Panc1 (cell line): Measurements from ENCODE around the gene AHRR. TPM values are rescaled to one million over a fixed set of nuclear protein-coding genes. Genes with fewer than 3 reads are reported as not detected.
"Not testable (repeated sequence)": the region's sequence is repeated elsewhere in the genome, so short reads cannot be mapped to it uniquely, and the experiment has no call there.

Source experiments
- ATAC-seq: fragments of 200-7000 bp; cut with Tn5 transposase; 2 replicates; pipeline ENCODE4 v1.9.1; 2020; ENCODE audit warnings: mild to moderate bottlenecking, moderate library complexity
- BruUV-seq: library from RNA; stranded (reverse); fragments of 400-500 nt; replicated peaks from 2 replicates; lab custom pipeline; 2021; lab: Mats Ljungman, UMichigan
- CTCF ChIA-PET: fragments of 300-600 bp; sonication (Branson Sonifier 250); formaldehyde crosslinking; loops from one replicate; lab custom pipeline; 2022; ENCODE audit warnings: antibody characterized with exemption; lab: Charles Lee
- POLR2A ChIA-PET: fragments of 300-600 bp; sonication (Branson Sonifier 250); formaldehyde crosslinking; loops from one replicate; lab custom pipeline; 2022; ENCODE audit warnings: antibody characterized with exemption; lab: Charles Lee
- DNase-seq: peaks from one replicate; pipeline ENCODE4 v3.0.0-alpha.2; 2010; ENCODE audit warnings: low read depth, low spot score
- H3K27ac ChIP-seq: 2 replicates; pipeline ENCODE4 v1.5.1; 2011; ENCODE audit warnings: mild to moderate bottlenecking, low read length, inconsistent platforms
- H3K27me3 ChIP-seq: fragments of 200-500 bp; sonication (Bioruptor generic); 2 replicates; pipeline ENCODE4 v1.6.0; 2014; ENCODE audit warnings: low read length, inconsistent platforms; ENCODE audit not compliant: control insufficient read depth, insufficient read depth
- H3K36me3 ChIP-seq: fragments of 200-500 bp; sonication (Bioruptor generic); 2 replicates; pipeline ENCODE4 v1.5.1; 2014; ENCODE audit warnings: inconsistent platforms, mild to moderate bottlenecking, low read length, moderate library complexity; ENCODE audit not compliant: control insufficient read depth, insufficient read depth
- H3K4me1 ChIP-seq: 2 replicates; pipeline ENCODE4 v1.5.1; 2011; ENCODE audit warnings: inconsistent platforms, mild to moderate bottlenecking, low read length, moderate library complexity; ENCODE audit not compliant: control insufficient read depth, insufficient read depth
- H3K4me3 ChIP-seq, 2 experiments: 2 replicates each; pipeline ENCODE4 v1.5.1; 2011 to 2012; ENCODE audit warnings: low read depth in 2 of 2, low read length in 2 of 2, mild to moderate bottlenecking in 2 of 2, inconsistent platforms in 1 of 2, moderate library complexity in 1 of 2
- H3K9me3 ChIP-seq: fragments of 200-500 bp; sonication (Bioruptor generic); 2 replicates; pipeline ENCODE4 v1.5.1; 2014; ENCODE audit warnings: low read depth, mild to moderate bottlenecking, inconsistent platforms, low read length, moderate library complexity; ENCODE audit not compliant: control insufficient read depth, insufficient read depth
- POLR2AphosphoS5 ChIP-seq: IDR thresholded peaks from 2 replicates; pipeline ENCODE4 v1.6.1; 2012; ENCODE audit warnings: mild to moderate bottlenecking, low read depth, low read length, moderate library complexity
- SIN3A ChIP-seq: IDR thresholded peaks from 2 replicates; pipeline ENCODE4 v1.6.1; 2012; ENCODE audit warnings: low read depth, mild to moderate bottlenecking, low read length, moderate library complexity, borderline replicate concordance; ENCODE audit not compliant: insufficient read depth
- TCF7L2 ChIP-seq: IDR thresholded peaks from 2 replicates; pipeline ENCODE4 v1.6.1; 2011; ENCODE audit warnings: mild to moderate bottlenecking, low read depth, low read length, inconsistent platforms
- in situ Hi-C: cut with HindIII; loops from 2 replicates; pipeline ENCODE4 v1.10.0; 2016; ENCODE audit warnings: low sequenced_read_pairs, low pct_unique_long_range_greater_than_20kb
- intact Hi-C: fragments of 100-400 bp; cut with micrococcal nuclease; formaldehyde crosslinking; loops from one replicate; pipeline ENCODE4 v1.10.0; 2022; ENCODE audit not compliant: unreplicated experiment
- total RNA-seq: library from RNA; stranded (reverse); gene quantifications from one replicate; pipeline ENCODE4 v1.2.1, GENCODE V29; 2021; ENCODE audit not compliant: unreplicated experiment
- TF ChIP-seq, protein P1 (sequence below): fragments of 450-650 bp; IDR thresholded peaks from 2 replicates; pipeline ENCODE4 v1.5.1; 2017; ENCODE audit warnings: mild to moderate bottlenecking
- TF ChIP-seq, protein P2 (sequence below), 2 experiments: IDR thresholded peaks; 2 replicates each; pipeline ENCODE4 v1.6.1; 2011 to 2012; ENCODE audit warnings: low read depth in 2 of 2, control low read depth in 1 of 2, low read length in 1 of 2, mild to moderate bottlenecking in 1 of 2, moderate library complexity in 1 of 2; ENCODE audit not compliant: insufficient read depth in 1 of 2

AHRR gene
- total RNA-seq, 1 experiment from 2014 or later, result 23.6 TPM

DNA sequence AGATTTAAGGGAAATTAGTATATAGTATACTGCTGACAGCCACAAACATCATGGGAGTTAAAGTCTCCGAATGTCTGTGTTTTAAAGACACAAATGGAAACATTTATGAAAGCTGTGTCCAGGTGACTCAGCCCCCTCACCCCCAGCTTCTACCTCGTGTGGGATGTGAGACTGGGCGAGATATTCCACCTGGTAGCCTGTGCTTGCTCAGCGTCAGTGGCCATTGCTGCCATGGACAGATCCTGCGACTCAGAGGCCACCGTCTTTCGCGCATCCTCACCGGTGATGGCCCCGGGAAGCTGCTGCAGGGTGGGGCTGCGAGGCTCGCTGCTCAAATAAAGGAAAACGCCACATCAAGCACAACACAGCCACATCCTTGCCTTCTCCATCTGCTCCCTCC lies 90.2 kb downstream of the AHRR start:
- H3K4me1 ChIP-seq, result no peaks in the 10 kb centered on the region
- ChIA-PET POLR2A (no interaction called here), CTCF (interaction anchor here (0.6 kb wide), 1 partner anchor 35 kb away, joined by 3 read pairs; no protein-coding TSS in a partner anchor)
- in situ Hi-C loops, result no loop called here
- no peak for TF ChIP-seq SIN3A
- no peaks in the 10 kb centered on the region for H3K27me3 ChIP-seq
- no peak for ATAC-seq
- H3K4me3 ChIP-seq, result no peak overlapping the region
- intact Hi-C loops, result no loop called here
- no peak for DNase-seq
- BruUV-seq, result no TSS peak
- H3K27ac ChIP-seq, result no peak overlapping the region
- no peaks in the 10 kb centered on the region for H3K9me3 ChIP-seq
- no peaks in the 10 kb centered on the region for H3K36me3 ChIP-seq

- H3K27ac ChIP-seq, H3K36me3 ChIP-seq, H3K27me3 ChIP-seq, intact Hi-C loops, POLR2A ChIA-PET, DNase-seq, CTCF ChIA-PET, in situ Hi-C loops, H3K4me3 ChIP-seq, BruUV-seq, H3K4me1 ChIP-seq, H3K9me3 ChIP-seq: not testable (repeated sequence)
- 0 out of 2 replicates have a peak, but pooled peaks have one; percentile 27 for ATAC-seq
Observed at GRCh38 chr5:414991-415927, 93.7 kb downstream of the AHRR start.

DNA sequence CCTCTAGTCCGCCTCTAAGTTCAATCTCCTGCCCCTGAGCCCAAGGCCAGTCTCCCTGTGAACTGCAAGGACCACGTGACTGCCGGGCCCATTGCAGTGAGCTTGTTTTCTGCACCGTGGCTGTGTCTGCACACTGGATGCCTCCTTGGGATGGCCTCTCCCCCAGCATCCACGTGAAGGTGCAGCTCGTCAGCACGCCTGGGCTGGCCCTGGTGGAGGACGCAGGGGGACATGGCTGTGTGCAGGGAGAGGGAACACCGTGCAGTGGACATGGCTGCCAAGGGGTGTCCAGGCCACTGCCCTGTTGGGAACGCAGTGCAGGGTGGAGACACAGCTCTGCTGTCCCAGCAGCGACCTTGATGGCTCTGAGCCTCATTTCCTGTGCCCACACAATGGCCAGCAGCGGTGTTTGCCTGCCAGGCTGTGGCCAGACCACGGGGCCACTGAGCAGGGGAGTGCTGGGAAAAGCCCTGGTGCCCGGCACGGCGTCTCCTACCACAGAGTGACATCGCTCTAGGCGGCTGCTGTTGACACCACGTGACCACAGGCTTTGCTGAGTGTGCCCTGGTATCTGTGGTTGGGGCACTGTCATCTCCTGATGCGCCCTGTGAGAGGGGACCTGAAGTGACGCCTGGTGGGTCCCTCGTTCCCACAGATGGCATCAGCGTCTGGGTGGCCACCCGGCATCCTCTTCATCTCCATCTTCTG lies 94.6 kb downstream of the AHRR start:
- H3K4me3 ChIP-seq, result no peak overlapping the region
- ChIA-PET POLR2A (no interaction called here), CTCF (no interaction called here)
- H3K27ac ChIP-seq, result no peak overlapping the region
- no peaks in the 10 kb centered on the region for H3K4me1 ChIP-seq
- DNase-seq, result no peak
- H3K9me3 ChIP-seq, result no peaks in the 10 kb centered on the region
- TF ChIP-seq, protein P1, sequence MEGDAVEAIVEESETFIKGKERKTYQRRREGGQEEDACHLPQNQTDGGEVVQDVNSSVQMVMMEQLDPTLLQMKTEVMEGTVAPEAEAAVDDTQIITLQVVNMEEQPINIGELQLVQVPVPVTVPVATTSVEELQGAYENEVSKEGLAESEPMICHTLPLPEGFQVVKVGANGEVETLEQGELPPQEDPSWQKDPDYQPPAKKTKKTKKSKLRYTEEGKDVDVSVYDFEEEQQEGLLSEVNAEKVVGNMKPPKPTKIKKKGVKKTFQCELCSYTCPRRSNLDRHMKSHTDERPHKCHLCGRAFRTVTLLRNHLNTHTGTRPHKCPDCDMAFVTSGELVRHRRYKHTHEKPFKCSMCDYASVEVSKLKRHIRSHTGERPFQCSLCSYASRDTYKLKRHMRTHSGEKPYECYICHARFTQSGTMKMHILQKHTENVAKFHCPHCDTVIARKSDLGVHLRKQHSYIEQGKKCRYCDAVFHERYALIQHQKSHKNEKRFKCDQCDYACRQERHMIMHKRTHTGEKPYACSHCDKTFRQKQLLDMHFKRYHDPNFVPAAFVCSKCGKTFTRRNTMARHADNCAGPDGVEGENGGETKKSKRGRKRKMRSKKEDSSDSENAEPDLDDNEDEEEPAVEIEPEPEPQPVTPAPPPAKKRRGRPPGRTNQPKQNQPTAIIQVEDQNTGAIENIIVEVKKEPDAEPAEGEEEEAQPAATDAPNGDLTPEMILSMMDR, result no peak
- TF ChIP-seq POLR2AphosphoS5 (no peak), TCF7L2 (no peak), SIN3A (no peak)
- TF ChIP-seq, protein P2, sequence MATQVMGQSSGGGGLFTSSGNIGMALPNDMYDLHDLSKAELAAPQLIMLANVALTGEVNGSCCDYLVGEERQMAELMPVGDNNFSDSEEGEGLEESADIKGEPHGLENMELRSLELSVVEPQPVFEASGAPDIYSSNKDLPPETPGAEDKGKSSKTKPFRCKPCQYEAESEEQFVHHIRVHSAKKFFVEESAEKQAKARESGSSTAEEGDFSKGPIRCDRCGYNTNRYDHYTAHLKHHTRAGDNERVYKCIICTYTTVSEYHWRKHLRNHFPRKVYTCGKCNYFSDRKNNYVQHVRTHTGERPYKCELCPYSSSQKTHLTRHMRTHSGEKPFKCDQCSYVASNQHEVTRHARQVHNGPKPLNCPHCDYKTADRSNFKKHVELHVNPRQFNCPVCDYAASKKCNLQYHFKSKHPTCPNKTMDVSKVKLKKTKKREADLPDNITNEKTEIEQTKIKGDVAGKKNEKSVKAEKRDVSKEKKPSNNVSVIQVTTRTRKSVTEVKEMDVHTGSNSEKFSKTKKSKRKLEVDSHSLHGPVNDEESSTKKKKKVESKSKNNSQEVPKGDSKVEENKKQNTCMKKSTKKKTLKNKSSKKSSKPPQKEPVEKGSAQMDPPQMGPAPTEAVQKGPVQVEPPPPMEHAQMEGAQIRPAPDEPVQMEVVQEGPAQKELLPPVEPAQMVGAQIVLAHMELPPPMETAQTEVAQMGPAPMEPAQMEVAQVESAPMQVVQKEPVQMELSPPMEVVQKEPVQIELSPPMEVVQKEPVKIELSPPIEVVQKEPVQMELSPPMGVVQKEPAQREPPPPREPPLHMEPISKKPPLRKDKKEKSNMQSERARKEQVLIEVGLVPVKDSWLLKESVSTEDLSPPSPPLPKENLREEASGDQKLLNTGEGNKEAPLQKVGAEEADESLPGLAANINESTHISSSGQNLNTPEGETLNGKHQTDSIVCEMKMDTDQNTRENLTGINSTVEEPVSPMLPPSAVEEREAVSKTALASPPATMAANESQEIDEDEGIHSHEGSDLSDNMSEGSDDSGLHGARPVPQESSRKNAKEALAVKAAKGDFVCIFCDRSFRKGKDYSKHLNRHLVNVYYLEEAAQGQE (IDR thresholded peaks at IDR 0.05; ENCODE audit: insufficient read depth in 1 of 2, low read depth in 2 of 2, low read length in 1 of 2), result no peak
- no TSS peak for BruUV-seq
- H3K36me3 ChIP-seq, result no peaks in the 10 kb centered on the region
- no peaks in the 10 kb centered on the region for H3K27me3 ChIP-seq
- in situ Hi-C loops (no loop called here), intact Hi-C loops (no loop called here)
- ATAC-seq, result 0 out of 2 replicates have a peak, but pooled peaks have one; percentile 37
